DND-41 (cell line): ENCODE measurements around the gene GSE1.

Experiments
- EZH2 ChIP-seq: IDR thresholded peaks from 3 replicates; pipeline ENCODE4 v1.6.1; 2012; ENCODE audit warnings: borderline replicate concordance, low read depth, mild to moderate bottlenecking, moderate library complexity, low read length, inconsistent platforms; ENCODE audit not compliant: severe bottlenecking
- TF ChIP-seq, protein P1 (sequence below): IDR thresholded peaks from 2 replicates; pipeline ENCODE4 v1.5.1; 2012; ENCODE audit warnings: borderline replicate concordance, low read length, moderate library complexity, mild to moderate bottlenecking; ENCODE audit not compliant: poor library complexity, severe bottlenecking; ENCODE audit errors: extremely low read depth

DNA sequence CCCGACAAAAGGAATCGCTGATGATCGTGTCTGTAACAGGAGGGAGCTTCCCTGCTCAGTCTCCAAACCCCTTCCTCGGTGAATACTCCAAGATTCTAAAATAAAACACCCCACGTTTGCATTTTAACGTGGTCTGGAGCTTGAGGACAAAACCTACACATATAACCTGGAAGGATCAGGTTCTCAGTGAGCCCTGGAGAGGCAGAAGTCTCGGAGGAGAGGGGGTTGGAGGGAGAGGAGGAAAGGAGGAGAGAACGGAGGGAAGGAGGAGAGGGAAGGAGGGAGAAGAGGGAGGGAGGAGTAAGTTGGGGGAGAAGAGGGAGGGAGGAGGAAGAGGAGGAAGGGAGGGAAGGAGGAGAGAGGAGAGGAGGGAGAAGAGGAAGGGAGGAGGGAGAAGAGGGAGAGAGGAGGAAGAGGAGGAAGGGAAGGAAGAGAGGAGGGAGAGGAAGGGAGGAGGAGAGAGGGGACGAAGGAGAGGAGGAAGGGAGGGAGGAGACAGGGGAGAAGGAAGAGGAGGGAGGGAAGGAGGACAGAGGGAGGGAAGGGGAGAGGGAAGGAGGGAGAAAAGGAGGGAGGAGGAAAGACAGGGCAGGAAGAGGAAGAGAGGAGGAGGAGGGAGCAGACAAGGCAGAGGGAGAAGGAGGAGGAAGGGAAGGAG, 103.0 kb downstream of the GSE1 start:
- TF ChIP-seq, protein P1, sequence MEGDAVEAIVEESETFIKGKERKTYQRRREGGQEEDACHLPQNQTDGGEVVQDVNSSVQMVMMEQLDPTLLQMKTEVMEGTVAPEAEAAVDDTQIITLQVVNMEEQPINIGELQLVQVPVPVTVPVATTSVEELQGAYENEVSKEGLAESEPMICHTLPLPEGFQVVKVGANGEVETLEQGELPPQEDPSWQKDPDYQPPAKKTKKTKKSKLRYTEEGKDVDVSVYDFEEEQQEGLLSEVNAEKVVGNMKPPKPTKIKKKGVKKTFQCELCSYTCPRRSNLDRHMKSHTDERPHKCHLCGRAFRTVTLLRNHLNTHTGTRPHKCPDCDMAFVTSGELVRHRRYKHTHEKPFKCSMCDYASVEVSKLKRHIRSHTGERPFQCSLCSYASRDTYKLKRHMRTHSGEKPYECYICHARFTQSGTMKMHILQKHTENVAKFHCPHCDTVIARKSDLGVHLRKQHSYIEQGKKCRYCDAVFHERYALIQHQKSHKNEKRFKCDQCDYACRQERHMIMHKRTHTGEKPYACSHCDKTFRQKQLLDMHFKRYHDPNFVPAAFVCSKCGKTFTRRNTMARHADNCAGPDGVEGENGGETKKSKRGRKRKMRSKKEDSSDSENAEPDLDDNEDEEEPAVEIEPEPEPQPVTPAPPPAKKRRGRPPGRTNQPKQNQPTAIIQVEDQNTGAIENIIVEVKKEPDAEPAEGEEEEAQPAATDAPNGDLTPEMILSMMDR = no peak
- no peak for TF ChIP-seq EZH2
